CD4-positive, alpha-beta T cell treated with Interferon gamma for 1 hour (primary cell): ENCODE data around the gene NCOA3.
"Not testable (repeated sequence)": the region's sequence is repeated elsewhere in the genome, so short reads cannot be mapped to it uniquely, and the experiment has no call there.

Experiments used
- DNase-seq: peaks from one replicate; pipeline ENCODE4 v3.0.0-alpha.2; 2020

The NCOA3 gene

DNA sequence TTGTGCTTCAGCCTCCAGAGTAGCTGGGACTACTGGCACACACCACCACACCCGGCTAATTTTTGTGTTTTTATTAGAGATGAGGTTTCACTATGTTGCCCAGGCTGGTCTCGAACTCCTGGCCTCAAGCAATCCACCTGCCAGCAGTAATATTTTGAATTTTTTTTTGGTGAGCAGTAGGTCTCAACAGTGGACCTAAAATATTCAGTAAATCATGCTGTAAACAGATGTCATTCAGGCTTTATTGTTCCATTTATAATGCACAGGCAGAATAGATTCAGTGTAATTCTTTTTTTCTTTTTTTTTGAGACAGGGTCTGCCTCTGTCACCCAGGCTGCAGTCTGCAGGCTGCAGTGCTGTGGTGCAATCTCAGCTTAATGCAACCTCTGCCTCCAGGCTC lies 69.7 kb downstream of the NCOA3 start:
- no peak for DNase-seq

DNA sequence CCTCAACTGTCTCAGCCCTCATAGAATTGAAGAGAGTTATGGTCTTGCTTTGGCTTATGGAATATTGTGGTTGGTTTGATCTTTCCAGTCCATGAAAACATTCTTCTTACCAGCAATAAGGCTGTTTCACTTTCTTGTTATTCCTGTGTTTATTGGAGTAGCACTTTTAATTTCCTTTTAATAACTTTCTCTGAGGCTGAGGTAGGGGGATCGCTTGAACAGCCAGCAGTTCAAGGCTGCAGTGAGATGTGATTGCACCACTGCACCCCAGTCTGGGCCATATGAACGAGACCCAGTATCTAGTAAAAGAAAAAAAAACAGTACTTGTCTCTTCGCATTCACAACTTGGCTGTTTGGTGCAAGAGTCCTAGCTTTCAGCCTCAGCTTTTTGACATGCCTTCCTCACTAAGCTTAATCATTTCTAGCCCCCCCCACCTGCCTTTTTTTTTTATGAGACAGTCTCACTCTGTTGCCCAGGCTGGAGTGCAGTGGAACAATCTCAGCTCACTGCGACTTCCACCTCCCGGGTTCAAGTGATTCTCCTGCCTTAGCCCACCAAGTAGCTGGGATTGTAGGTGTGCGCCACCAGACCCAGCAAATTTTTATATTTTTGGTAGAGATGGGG lies 70.5 kb downstream of the NCOA3 start:
- no peak for DNase-seq

DNA sequence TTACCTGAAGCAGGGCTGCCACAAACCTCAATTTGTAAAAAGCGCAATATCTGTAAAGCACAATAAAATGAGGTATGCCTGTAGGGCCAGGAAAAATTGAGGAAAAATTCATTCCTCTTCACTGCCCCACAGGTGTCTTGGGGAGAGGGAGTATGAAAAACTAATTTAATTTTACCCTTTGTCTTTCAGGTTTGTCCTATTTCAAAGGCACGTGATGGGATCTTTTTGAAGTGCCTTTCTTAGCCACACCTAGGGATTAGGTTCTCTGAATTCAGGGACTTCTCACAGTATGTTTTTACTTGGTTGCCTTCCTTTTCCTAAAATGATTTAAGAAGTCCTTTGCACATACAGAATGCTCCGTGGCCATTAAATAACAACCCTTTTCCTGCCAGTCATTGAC lies 71.9 kb downstream of the NCOA3 start:
- DNase-seq = no peak

DNA sequence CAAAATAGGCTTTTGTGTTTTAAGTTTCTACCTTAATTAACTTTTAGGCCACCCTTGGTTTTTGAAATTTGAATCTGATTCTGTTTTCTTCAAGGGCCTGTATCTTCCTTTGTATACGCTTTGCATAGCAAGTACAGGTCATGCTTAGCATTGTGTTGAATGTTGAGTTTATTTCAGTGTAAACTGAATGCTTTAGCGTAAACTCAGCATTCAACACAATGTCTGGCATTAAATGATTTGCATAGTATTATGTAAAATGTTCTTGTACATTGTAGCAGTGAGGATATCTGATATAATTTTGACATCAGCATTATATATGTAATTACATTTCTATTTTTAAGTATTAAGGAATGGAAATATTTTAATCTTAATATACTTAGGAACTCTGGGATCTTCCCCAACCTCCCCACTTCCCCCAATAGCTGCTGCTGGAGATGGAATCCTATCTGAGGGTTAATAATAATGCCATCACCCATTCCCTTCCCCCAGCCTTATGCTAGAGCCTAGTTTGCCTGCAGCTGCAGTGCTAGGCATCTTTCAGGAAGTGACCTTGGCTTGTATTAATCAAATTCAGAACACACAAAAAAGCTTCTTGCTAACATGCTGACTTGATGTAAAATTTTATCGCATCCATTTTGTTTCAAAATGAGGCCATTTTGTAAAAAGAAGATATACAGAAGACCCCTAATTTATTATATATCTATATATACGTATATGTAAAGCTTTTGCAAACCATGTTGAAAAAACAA lies 73.1 kb downstream of the NCOA3 start:
- no peak for DNase-seq

DNA sequence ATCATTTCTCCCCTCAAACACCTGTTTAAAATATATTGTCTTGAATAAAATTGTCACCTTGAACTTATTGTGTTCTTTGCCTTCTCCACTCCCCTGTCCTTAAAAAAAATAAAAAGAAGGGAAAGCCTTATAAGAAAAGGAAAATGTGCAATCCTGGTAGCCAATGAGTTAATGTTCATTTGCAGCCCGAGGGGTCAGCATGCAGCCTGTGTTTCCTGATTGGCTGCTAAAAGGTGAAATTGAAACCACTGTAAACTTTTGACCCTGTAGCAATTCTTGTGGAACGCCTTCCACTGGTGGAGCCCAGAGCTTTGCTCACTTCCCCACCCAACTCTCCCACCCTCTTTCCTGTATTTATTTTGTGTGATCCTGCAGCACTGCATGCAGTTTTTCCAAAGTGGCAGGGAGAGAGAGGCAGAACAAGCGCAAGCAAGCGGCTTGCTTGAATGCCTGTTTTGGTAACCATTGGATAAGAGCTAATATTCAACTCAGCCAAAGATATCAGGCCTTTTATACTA lies 74.9 kb downstream of the NCOA3 start:
- DNase-seq = peak; percentile 6

DNA sequence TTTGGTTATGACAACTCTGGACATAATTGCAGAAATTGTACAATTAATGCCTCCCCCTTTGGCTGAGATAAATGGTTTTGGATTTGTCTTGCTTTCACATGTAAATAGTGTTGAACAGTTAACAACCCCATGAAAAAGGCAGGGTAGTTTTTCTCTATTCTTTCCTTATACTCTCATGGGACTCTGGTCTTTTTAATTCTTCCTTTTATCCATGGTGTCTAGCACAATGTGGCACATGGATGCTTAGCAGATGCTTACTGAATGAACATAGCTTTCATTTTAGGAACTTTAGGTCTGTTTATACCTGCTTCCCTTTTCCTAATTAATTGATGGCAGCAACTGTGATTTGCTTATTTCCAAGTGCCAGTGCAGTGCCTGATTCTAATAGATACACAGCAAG lies 75.6 kb downstream of the NCOA3 start:
- no peak for DNase-seq

DNA sequence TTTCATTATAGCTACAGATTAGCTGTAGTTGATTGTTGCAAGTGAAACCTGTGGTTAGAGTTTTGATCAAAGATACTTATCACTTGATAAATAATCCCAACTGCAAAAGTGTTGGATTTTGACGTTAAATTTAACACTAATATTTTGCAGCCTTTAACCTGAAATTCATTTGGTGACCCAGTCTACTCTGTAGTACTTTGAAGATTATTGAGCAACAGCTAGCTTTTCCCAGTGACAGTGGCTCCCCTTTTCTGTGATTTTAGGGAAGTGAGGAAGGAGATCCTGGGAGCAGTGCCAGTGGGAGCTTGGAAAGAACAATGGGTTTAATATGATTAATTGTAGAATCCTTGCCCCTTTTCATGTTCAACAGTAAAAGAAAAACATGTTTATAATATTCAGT lies 76.9 kb downstream of the NCOA3 start:
- no peak for DNase-seq

DNA sequence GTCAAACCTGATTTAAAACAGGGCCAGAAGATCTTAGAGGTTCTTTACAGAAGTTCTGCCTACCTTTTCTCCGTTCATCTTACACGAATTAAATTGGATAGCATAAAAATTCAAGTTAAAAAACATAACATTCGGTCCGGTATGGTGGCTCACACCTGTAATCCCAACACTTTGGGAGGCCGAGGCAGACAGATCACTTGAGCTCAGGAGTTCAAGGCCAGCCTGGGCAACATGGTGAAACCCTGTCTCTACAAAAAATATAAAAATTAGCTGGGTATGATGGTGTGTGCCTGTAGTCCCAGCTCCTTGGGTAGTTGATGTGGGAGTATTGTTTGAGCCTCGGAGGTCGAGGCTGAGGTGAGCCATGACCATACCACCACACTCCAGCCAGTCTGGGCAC lies 79.0 kb downstream of the NCOA3 start:
- not testable (repeated sequence) for DNase-seq

DNA sequence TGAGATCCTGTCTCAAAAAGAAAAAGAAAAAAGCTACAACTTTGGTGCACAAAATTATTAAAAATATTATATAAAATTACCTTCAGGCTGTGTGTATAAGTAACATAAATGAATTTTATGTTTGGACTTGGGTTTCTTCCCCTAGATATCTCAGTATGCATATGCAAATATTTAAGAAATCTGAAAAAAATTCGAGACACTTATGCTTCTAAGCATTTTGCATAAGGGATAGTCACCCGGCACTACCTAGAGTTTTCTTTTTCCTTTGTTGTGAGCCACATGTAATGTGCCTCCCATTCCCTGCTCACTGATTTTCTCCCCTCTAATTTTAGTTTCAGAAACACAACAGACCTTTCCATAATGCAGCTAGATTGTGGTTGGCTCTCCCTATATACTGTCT lies 79.4 kb downstream of the NCOA3 start:
- DNase-seq = no peak

DNA sequence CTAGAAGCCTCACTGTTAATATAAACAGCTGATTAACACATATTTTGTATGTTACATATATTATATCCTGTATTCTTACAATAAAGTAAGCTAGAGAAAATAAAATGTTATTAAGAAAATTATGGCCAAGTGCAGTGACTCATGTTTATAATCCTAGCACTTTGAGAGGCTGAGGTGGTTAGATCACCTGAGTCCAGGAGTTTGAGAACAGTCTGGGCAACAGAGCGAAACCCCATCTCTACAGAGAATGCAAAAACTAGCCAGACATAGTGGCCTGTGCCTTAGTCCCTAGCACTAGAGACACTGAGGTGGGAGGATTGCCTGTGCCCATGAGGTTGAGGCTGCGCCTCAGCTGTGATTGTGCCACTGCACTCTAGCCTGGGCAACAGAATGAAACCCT lies 81.9 kb downstream of the NCOA3 start:
- no peak for DNase-seq

DNA sequence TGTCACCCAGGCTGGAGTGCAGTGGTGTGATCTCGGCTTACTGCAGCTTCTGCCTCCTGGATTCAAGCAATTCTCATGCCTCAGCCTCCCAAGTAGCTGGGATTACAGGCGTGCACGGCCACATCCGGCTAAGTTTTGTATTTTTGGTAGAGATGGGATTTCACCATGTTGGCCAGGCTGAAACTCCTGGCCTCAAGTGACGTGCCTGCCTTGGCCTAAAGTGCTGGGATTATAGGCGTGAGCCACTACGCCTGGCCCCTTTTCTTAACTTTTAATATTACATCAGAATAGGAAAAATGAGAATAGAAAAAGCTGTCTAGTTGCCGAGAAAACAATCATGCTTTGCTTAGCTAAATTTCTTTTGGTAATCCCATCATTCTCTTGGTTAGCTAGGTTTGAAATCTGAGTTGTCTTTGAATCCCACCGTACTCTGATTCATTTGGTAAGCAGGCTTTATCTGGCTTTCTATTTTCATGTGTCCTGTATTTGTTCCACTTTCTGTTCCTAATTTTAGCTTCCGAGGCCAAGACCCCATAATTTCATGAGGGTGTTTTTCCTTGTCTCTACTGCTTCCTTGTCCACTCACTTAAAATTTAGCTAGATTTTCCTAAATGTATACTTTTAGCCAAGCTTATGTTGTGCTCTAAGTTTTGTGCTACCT lies 83.5 kb downstream of the NCOA3 start:
- no peak for DNase-seq

DNA sequence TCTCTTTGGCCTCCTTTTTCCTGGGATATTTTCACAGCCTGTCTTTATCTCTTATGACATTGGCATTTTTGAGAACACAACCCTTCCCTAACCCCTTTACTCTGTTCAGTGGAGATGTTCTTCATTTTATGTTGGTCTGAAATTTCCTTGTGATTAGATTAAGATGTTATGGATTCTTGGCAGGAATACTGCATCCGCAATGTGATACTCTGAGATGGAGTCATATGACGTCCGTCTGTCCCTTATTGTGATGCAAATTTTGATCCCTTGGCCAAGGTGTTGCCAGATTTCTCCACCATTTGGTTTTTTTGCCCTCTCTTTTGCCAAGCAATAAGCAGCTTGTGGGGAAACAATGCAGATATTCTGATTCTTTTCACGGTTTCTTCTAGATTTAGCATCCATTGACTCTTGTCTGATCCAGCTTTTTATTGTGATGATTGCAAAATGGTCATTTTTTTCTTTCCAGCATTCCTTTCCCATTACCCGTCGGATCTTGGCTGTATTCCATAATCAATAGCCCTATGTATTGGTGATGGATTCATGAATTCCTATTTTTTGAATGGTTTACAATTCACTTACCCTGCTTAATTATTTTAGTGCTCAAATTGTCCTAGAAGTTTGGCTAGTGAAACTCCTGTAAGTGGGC lies 85.1 kb downstream of the NCOA3 start:
- DNase-seq = no peak

DNA sequence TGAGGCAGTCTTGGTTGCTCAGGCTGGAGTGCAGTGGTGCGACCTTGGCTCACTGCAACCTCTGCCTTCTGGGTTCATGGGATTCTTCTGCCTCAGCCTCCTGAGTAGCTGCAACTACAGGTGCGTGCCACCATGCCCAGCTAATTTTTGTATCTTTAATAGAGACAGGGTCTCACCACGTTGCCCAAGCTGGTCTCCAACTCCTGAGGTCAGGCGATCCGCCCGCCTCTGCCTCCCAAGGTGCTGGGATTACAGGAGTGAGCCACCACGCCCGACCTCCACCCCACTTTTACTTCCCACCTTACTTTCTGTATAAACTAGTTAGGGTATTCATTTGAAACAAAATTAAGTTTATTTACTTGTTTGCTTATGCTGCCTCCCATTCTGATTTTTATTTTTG lies 86.5 kb downstream of the NCOA3 start:
- DNase-seq = no peak

DNA sequence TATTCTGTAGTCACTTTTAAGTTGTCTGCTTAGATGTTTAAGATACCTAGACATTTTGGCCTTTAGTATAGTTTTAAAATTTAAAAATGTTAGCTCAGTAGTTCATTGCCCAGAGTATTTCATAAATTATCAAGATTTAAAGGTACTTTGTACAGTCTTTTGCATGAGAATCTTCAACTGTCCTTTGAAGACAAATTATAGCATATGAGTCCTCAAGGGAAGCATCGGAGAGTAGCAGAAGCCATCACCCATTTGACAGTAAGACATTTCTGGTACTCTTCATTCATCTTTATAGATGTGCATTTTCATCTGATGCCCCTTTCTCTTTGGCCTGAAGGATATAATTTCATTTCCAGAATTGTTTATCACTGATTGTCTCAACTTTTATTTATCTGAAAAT lies 89.5 kb downstream of the NCOA3 start:
- no peak for DNase-seq

DNA sequence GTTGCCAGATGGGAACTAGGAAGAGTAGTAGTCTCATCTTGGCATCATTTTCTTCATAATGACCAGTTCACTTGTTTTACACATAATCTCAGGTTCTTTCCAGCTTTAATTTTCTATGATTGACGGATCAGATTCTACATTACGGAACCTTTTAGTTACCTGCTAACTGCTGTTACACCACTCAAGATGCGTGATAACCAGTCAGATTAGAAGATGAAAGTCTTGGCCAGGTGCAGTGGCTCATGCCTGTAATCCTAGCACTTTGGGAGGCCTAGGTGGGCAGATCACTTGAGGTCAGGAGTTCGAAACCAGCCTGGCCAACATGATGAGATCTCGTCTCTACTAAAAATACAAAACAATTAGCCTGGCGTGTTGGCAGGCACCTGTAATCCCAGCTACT lies 92.5 kb downstream of the NCOA3 start:
- DNase-seq = no peak

DNA sequence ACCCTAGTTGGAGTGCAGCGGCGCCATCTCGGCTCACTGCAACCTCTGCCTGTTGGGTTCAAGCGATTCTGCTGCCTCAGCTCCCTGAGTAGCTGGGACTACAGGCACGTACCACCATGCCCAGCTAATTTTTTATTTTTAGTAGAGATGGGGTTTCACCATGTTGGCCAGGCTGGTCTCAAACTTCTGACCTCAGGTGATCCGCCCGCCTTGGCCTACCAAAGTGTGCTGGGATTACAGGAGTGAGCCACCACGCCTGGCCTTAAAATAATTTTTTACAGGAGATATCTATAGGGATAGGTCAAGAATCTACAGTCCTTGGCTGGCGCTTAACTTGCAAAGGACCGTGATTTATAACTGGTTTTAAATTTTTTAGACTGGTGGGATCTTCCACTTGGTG lies 93.5 kb downstream of the NCOA3 start:
- DNase-seq = not testable (repeated sequence)

DNA sequence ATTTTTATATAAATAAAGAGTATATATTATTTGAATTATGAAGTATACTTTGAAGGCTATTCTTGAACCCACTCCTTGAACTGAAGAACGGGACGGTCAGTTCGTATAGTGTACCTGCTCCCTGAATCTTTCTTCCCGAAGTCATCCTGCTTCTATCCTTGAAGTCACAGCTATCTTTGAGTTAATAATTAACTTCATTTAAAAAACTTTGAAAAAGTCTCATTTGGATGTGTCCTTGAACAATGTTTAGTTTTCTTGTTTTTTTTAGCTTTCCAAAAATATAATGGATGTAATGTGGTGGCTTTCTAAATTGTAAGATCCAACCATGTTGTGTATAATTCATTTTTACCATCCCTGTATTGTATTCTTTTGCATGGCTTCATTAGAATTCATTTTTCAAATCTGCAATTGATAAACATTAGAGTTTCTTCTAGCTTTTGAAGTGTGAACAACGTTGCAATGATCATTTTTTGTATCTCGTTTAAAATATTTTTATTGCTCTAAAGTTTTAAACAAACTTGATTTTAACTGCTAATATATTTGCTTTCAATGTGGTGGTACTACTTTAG lies 94.4 kb downstream of the NCOA3 start:
- DNase-seq = no peak

DNA sequence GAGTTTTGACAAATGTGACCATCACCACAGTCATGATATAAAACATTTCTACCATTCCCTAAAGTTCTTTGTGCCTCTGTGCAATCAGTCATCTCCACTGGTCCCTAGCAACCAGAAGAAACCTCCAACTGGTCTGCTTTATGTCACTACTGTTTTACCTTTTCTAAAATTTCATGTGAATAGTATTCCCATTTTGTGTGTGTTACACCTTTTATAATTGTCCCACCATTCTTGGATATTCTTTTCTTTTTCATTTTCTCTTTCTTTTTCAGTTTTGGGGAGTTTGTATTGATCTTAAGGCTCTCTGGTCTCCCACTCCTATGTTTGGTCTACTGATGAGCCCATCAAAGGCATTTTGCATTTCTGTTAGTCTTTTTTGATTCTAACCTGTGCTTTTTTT lies 95.4 kb downstream of the NCOA3 start:
- no peak for DNase-seq

DNA sequence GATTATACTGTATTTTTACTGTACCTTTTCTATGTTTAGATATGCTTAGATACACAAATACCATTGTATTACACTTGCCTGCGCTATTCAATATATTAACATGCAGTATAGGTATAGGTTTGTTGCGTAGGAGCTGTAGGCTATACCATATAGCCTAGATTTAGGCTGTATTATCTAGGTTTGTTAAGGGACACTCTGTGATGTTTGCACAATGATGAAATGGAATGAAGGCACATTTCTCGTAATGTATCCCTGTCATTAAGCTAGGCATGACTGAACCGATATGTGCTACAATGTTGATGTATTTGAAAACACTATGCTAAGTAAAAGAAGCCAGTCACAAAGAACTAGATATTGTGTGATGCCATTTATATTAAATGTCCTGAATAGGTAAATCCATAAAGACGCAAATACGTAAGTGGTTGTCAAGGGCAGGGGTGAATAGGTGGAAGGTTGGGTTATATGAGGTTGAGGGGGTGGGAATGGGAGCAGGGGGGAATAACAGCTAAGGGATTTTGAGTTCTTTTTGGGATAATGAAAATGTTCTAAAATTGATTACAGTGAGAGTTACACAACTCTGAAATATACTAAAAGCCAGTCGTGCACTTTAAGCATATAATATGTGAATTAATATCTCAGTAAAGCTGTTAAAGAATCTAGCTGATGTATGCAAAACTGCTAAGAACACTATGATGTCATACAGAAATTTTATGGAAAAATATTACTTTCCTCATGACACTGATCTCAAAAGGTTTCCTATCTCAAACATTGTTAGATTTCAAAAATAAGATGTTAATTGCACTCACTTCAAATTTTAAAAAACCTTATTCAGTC lies 97.4 kb downstream of the NCOA3 start:
- no peak for DNase-seq

DNA sequence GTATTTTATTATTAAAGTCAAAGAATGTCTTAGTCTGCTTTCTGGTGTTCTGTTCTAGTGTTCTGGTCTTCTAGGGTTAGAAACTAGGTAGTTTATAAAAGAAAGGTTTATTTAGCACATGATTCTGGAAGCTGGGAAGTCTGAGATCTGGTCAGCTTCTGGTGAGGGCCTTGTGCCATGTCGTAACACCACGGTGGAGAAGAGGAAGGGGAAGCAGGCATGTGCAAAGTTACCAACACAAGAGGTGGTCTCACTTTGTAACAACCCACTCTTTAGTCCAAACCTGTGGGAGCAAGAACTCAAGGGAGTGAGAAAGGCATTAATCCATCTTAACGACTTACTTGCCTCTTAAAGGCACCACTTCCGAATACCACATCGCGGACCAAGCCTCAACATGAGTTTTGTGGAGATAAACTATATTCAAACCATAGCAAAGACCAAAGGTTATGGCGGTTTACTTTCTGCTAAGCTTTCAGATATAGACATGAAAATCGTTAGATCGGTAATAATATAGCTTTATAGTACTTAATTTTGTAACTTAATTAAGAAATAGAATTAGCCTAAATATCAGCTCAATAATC lies 99.4 kb downstream of the NCOA3 start:
- no peak for DNase-seq

DNA sequence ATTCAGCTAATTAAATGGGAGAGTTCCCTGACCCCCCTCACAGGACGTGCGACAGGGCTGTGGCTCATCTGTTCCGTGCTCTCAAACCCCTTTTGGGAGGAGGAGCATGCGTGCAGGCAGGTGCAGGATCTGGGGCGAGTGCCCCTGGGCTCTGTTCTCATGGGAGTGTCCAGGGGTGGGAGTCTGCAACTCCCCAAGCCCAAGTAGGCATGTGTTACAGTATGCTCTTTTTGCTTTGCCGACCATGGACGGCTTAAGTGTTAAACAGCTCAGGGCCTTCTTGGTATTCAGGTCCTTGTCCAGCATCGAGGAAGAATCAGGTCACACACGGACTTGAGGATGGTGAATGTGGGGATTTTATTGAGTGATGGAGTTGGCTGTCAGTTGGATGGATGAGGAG lies 101.6 kb downstream of the NCOA3 start:
- no peak for DNase-seq
